Prostate gland (tissue), 2 donors: ENCODE results near the gene AP1G2. TPM values are rescaled to one million over a fixed set of nuclear protein-coding genes. Genes with fewer than 3 reads are reported as not detected.

Source experiments
- DNase-seq: peaks from one replicate; pipeline ENCODE4 v3.0.0-alpha.2; 2019; ENCODE audit warnings: low spot score
- H3K27ac ChIP-seq, 2 donors: fragments of 200-600 bp; sonication (generic); 2 replicates each; pipeline ENCODE4 v1.5.1; 2017 to 2019
- H3K27me3 ChIP-seq: fragments of 200-600 bp; sonication (generic); replicated peaks from 2 replicates; pipeline ENCODE4 v1.5.1; 2019; ENCODE audit not compliant: insufficient read depth
- H3K36me3 ChIP-seq, 2 donors: fragments of 200-600 bp; sonication (generic); 1 replicate in 1 of 2; 2 replicates in 1 of 2; pipeline versions ENCODE4 v1.5.1 to v1.8.1; 2017 to 2019
- H3K4me1 ChIP-seq: fragments of 200-600 bp; sonication (generic); replicated peaks from 2 replicates; pipeline ENCODE4 v1.5.1; 2019
- H3K4me3 ChIP-seq, 2 donors: fragments of 200-600 bp; sonication (generic); 2 replicates each; pipeline ENCODE4 v1.5.1; 2017 to 2019
- H3K9me3 ChIP-seq: fragments of 200-600 bp; sonication (generic); 2 replicates; pipeline ENCODE4 v1.5.1; 2017
- POLR2A ChIP-seq: fragments of 450-650 bp; IDR thresholded peaks from one replicate; pipeline ENCODE4 v1.6.1; 2016; ENCODE audit warnings: antibody characterized with exemption, mild to moderate bottlenecking
- POLR2AphosphoS5 ChIP-seq: sonication (generic); formaldehyde crosslinking; IDR thresholded peaks from one replicate; pipeline ENCODE4 v1.6.1; 2017; ENCODE audit warnings: antibody characterized with exemption
- WGBS: methylation state at CpG from one replicate; pipeline ENCODE4 v1.1.5; 2018; 5-methylcytosine and 5-hydroxymethylcytosine counted together
- intact Hi-C: fragments of 100-400 bp; cut with DNase I; formaldehyde crosslinking; loops from one replicate; pipeline ENCODE4 v1.14.2; 2022
- total RNA-seq, 2 donors: library from RNA; depleted of rRNA; stranded (reverse); fragments of >200 nt; gene quantifications; one replicate each; pipeline ENCODE4 v1.1.0, GENCODE V29; 2016
- TF ChIP-seq, protein P1 (sequence below), 4 experiments: fragments of 200-600 bp in 2 of 4; fragments of 450-650 bp in 2 of 4; sonication (generic) in 2 of 4; IDR thresholded peaks; 1 replicate in 3 of 4; 2 replicates in 1 of 4; pipeline ENCODE4 v1.5.1; 2016 to 2019; ENCODE audit warnings: antibody characterized with exemption in 4 of 4, mild to moderate bottlenecking in 2 of 4, moderate library complexity in 2 of 4

AP1G2 gene
- total RNA-seq, 2 donors from 2014 or later: 95.3 to 134 TPM

DNA sequence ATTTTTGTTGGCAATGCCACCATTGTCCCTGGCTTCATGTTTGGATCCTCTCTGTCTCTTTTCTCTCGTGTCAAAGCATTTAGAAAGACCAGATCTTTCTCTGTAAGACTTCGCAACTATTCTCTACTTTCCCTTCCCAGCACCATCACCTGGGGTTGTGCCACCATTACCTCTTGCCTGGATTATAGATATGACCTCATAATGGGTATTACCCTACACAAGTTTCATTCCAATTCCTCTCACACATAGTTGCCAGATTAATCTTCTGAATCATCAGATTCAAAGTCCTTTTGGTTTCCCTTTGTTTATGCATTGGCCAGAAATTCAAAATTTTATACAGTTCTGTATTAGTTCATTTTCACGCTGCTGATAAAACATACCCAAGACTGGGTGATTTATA is 41.4 kb upstream of the AP1G2 start:
- Histone ChIP-seq H3K36me3 (no peaks in the 10 kb centered on the region), H3K27me3 (no peaks in the 10 kb centered on the region), H3K4me3 (no peak overlapping the region), H3K9me3 (no peaks in the 10 kb centered on the region), H3K27ac (no peak overlapping the region), H3K4me1 (no peaks in the 10 kb centered on the region)
- TF ChIP-seq, protein P1, sequence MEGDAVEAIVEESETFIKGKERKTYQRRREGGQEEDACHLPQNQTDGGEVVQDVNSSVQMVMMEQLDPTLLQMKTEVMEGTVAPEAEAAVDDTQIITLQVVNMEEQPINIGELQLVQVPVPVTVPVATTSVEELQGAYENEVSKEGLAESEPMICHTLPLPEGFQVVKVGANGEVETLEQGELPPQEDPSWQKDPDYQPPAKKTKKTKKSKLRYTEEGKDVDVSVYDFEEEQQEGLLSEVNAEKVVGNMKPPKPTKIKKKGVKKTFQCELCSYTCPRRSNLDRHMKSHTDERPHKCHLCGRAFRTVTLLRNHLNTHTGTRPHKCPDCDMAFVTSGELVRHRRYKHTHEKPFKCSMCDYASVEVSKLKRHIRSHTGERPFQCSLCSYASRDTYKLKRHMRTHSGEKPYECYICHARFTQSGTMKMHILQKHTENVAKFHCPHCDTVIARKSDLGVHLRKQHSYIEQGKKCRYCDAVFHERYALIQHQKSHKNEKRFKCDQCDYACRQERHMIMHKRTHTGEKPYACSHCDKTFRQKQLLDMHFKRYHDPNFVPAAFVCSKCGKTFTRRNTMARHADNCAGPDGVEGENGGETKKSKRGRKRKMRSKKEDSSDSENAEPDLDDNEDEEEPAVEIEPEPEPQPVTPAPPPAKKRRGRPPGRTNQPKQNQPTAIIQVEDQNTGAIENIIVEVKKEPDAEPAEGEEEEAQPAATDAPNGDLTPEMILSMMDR (IDR thresholded peaks at IDR 0.05): no peak
- no peak for TF ChIP-seq POLR2A
- TF ChIP-seq POLR2AphosphoS5: no peak
- intact Hi-C loops: no loop called here
- DNase-seq: no peak
- WGBS: 94% methylated on average over 3 of the region's 3 CpGs

GRCh38 chr14:23608454-23608853 is 40.9 kb upstream of the AP1G2 start:
- TF ChIP-seq POLR2A (no peak), POLR2AphosphoS5 (no peak)
- TF ChIP-seq, protein P1 (IDR thresholded peaks at IDR 0.05): no peak
- Histone ChIP-seq H3K9me3 (no peaks in the 10 kb centered on the region), H3K36me3 (no peaks in the 10 kb centered on the region), H3K4me1 (no peaks in the 10 kb centered on the region), H3K27ac (no peak overlapping the region), H3K4me3 (no peak overlapping the region), H3K27me3 (no peaks in the 10 kb centered on the region)
- WGBS: 6% methylated on average over 1 of the region's 1 CpG
- intact Hi-C loops: no loop called here
- no peak for DNase-seq

DNA sequence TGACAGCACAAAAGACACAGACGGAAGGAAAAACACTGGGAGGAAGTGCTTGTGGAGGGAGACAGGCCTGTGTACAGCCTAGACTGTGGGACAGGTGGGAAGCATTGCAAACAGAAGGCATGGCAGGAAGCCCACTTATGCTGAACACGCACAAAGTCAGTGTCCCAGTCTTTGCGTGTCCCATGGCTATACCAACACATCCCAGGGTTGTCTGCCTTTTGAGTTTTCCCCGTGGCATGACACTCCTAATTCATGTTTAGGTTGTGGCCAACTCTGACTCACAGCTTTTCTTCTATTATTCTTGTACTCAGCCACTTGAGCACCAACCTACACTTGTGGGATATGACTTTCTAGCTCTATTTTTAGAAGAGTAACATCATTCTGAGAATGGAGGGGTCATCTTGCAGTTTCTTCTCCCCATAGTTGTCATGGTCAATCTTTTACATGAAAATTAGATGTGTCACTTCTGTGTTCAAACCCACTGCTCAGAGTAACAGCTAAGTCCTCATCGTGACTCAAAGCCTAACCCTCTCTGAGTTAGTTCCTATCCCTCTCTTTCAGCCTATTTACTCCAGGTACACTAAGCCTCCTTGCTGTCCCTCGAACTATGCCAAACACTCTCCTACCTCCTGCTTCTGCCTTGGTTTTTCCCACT is 38.5 kb upstream of the AP1G2 start:
- no peak for DNase-seq
- no peaks in the 10 kb centered on the region for H3K4me1 ChIP-seq
- no peak overlapping the region for H3K27ac ChIP-seq
- H3K27me3 ChIP-seq: no peaks in the 10 kb centered on the region
- intact Hi-C loops: no loop called here
- no peaks in the 10 kb centered on the region for H3K9me3 ChIP-seq
- no peak overlapping the region for H3K4me3 ChIP-seq
- no peaks in the 10 kb centered on the region for H3K36me3 ChIP-seq
- TF ChIP-seq, protein P1 (IDR thresholded peaks at IDR 0.05): no peak
- no peak for TF ChIP-seq POLR2A
- no peak for TF ChIP-seq POLR2AphosphoS5
- WGBS: 71% methylated on average over 6 of the region's 6 CpGs

DNA sequence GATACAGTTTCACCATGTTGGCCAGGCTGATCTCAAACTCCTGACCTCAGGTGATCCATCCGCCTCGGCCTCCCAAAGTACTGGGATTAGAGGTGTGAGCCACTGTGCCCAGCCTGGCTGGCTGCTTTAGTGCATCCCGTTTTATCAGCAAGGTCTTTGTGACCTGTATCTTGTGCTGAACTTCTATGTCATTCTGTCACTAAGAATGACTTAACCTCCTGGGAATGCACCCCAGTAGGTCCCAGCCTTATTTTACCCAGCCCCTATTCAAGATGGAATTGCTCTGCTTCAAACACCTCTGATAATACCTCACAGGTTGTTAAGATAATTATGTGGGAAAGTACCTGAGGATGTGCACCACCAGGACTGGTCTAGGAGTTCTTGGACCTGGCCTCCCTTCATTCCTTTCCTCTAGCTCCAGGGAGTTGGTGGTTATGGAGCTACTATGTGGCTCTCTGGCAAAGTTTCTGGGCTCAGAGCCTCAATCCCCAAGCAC is 37.1 kb upstream of the AP1G2 start:
- Histone ChIP-seq H3K27ac (no peak overlapping the region), H3K4me1 (no peaks in the 10 kb centered on the region), H3K27me3 (no peaks in the 10 kb centered on the region), H3K4me3 (no peak overlapping the region), H3K9me3 (no peaks in the 10 kb centered on the region), H3K36me3 (no peaks in the 10 kb centered on the region)
- intact Hi-C loops: no loop called here
- no peak for DNase-seq
- WGBS: 83% methylated on average over 3 of the region's 3 CpGs
- no peak for TF ChIP-seq POLR2AphosphoS5
- TF ChIP-seq POLR2A: no peak
- TF ChIP-seq, protein P1 (IDR thresholded peaks at IDR 0.05): no peak

GRCh38 chr14:23604148-23604547 is 36.6 kb upstream of the AP1G2 start:
- H3K27me3 ChIP-seq: no peaks in the 10 kb centered on the region
- no peak overlapping the region for H3K27ac ChIP-seq
- intact Hi-C loops: no loop called here
- H3K4me1 ChIP-seq: no peaks in the 10 kb centered on the region
- no peak overlapping the region for H3K4me3 ChIP-seq
- no peaks in the 10 kb centered on the region for H3K36me3 ChIP-seq
- DNase-seq: no peak
- 97% methylated on average over 2 of the region's 2 CpGs for WGBS
- no peaks in the 10 kb centered on the region for H3K9me3 ChIP-seq
- TF ChIP-seq, protein P1 (IDR thresholded peaks at IDR 0.05): no peak
- TF ChIP-seq POLR2A (no peak), POLR2AphosphoS5 (no peak)
